HG03108 (cell line): ENCODE data around the gene CFB.
"Not testable (repeated sequence)": the region's sequence is repeated elsewhere in the genome, so short reads cannot be mapped to it uniquely, and the experiment has no call there.

Source experiments
- ATAC-seq: cut with Tn5 transposase; IDR thresholded peaks from one replicate; pipeline ENCODE4 v1.9.1; 2021; ENCODE audit warnings: moderate library complexity; ENCODE audit not compliant: unreplicated experiment

Gene CFB

DNA sequence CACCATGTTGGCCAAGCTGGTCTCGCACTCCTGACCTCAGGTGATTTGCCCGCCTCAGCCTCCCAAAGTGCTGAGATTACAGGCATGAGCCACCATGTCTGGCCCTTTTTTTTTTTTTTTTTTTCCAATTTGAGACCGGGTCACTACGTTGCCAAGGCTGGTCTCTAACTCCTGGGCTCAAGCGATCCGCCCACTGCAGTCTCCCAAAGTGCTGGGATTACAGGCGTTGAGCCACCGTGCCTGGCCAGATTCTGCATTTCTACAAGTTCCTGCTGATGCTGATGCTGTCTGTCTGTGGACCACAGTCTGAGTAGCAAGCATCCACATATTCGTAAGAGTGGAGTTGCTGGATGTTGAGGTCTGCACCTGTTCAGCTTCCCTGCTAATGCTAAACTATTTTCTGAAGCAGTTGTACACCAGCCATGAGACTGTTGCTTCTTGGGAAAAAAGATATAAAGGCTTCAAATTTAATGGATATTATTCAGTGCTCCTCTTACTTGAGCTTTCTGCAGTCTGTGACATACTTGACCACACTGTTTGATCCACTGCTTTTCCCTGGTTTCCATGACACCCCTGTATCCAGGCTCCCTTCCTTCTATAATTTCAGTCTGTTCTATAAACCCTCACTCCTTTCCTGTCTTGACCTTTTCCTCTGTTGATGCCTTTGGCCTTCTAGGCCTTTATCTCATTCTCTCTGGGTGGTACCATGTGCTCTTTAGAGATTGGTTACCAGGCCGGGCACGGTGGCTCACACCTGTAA is 33.9 kb upstream of the CFB start:
- ATAC-seq: no peak

DNA sequence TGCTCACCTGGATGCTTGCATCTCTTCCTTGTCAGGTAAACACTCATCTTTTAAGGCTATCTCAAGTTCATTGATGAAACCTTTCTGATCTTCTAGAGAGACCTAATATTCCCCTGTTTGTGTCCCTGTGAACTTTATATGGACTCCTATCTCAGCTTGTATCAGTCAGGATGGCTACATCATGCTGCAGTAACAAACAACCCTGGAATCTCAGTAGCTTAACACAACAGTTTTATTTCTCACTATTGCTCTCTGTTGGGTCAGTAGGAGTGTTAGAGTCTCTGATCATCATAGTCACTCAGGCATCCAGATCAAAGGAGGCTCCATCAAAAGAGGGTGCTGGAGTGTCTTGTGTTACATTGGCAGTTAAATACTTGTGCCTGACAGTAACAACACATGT is 30.5 kb upstream of the CFB start:
- no peak for ATAC-seq

DNA sequence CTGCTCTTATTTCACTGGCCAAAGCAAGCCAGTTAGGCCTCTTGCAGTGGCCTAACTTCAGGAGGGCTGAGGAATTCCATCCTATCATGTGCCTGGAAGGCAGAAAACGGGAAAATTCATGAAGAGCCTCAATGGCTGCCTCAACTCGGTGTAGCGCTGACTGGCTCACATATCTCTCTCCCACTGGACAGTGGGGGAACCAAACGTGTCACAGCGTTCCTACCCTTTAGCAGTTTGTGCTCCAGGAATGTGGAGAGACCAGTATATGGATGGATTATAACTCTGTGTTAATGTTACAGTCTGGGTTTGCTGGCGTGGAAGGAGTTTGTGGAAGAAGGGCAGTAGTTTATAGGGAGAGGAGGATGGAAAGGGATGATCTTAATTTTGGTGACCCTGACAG is 30.1 kb upstream of the CFB start:
- no peak for ATAC-seq

DNA sequence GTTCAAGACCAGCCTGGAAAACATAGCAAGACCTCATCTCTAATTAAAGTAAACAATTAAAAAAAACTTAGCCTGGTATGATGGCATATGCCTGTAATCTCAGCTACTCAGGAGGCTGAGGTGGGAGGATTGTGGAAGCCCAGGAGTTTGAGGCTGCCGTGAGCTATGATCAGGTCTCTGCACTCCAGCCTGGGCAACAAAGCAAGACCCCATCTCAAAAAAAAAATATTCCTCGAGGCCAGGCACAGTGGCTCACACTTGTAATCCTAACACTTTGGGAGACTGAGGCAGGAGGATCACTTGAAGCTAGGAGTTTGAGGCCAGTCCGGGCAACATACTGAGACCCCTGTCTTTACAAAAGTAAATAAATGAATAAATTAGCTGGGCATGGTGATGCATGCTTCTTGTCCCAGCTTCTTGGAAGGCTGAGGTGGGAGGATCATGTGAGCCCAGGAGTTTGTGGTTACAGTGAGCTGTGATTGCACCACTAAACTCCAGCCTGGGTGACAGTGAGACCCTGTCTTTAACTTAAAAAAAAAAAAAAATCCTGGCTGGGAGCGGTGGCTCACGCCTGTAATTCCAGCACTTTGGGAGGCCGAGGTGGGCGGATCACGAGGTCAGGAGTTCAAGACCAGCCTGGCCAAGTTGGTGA is 27.7 kb upstream of the CFB start:
- ATAC-seq: no peak

DNA sequence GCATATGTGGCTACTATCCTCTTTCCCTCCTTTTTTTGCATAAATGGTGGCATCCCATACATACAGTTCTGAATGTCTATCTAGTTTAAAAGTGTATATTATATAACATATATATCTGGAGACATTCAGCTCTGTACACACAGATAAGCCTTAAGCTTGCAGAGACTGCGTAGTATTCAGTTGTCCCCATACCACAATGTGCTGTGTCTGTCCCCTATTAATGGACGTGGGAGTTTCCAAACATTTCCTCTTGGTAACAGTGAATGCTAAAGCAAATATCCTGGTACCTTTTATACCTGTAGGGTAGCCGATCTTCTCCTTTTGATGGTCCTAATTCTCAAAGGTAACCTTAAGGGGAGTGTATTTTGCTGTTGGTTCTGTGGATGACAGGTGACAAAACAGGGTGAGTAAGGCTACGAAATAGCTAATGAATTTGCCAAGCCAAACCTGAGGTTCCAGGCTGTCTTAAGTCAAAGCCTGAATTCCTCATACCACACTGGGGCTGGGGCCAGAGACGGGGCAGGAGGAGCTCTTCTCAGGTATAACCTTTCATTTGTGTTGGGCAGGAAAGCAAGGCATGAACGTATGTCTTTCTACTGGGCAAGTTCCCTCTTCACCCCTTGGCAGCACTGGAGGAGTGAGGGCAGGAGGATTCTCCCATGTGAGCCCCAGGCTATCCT is 26.1 kb upstream of the CFB start:
- ATAC-seq: no peak

DNA sequence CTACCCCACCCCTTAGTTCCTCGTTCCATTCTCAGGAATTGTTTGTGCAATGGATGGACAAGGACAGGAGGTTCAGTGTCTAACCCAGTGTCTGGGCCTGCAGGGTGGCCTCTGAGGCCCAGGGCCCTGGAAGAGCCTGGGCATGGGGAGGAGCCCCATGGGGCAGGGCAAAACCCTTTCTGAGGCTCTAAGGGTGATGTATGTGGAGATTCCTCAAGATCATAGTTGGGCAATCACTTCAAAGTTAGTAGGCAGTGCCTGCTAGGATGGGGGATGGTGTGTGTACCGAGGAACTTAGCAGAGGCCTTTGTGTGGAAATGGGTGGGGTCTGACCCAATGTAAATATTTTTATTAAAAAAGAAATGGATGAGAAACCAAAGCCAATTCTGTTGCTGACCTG is 25.1 kb upstream of the CFB start:
- ATAC-seq: no peak

DNA sequence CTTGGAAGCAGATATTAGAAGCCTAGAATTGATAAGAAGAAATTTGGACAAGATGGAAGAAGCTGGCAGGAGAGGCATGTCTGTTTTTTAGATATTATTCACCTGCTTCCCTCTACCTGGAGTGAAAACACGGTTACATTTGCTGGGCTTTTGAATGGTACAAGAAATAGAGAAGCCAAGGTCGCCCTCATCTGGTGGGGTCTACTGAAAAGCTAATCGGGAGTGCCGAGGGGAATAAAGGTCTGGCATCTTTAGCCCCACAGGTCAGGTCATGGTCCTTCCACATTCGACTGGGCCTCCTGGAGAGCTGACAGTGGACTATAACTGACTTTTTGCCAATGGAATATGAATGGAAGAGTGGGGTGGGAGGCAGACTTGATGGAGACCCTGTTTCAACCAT is 23.0 kb upstream of the CFB start:
- ATAC-seq: no peak

DNA sequence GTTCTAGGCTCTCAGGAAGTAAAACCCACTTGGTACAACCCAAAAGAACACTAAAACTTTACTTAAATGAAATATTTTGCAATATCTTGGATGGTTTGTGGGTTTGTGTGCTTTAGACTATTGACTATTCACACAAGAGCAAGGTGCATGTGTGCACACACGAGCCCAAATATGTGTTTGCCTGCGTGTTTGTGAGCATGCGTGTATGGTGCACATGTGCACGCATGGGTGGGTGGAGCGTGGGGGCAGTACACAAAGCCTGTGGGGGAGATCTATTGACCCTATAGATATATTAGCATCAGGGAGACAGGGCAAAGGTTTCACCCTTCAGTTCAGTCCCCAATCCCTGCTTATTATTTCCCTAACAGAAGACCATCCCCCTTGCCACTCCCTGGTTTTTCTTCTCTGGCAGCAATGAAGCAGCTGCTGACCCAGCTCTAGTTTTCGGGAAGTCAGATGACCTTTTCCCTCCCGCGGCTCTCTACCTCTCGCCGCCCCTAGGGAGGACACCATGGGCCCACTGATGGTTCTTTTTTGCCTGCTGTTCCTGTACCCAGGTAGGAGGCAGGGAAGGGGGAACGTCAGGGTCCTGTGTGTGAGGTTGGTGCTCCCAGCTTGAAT is 18.5 kb upstream of the CFB start, which contains the start of gene C2:
Gene C2, plus strand, starts transcription at position 476 of the 621 bp plus-strand sequence. Its CDS starts 36 bp downstream, at position 512.
- ATAC-seq: no peak

DNA sequence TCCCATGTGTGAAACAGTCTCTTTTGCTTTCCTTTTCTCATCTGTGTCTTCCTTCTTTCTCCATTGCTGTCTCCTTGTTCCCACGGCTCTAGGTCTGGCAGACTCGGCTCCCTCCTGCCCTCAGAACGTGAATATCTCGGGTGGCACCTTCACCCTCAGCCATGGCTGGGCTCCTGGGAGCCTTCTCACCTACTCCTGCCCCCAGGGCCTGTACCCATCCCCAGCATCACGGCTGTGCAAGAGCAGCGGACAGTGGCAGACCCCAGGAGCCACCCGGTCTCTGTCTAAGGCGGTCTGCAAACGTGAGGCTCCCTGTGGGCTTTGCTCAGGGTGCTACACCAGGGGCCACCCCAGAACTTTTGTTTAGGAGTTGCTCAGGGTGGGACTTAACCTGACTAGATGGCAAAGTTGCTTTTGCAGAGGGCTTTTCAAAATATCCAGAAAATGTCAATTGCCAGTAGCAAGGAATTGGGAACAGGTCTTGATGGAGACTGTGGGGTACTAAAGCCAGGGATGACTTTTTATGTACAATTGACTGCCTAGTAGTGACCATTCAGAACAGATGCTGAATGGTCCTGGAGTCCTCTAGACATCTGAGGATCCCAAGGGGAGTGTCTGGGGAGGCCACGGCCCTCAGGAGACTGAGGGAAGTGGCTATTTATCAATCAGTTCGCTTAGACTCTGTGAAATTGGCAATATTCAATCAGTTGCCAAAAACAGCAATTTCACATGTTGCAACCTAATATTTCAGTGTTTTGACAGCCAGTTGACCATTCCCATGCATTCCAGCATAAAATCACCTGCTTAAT is 17.8 kb upstream of the CFB start:
- no peak for ATAC-seq

DNA sequence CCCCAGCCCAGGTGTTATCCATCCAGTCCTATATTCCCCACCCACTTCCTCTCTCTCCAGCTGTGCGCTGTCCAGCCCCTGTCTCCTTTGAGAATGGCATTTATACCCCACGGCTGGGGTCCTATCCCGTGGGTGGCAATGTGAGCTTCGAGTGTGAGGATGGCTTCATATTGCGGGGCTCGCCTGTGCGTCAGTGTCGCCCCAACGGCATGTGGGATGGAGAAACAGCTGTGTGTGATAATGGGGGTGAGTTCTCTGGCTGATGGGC is 17.3 kb upstream of the CFB start:
- ATAC-seq: no peak

DNA sequence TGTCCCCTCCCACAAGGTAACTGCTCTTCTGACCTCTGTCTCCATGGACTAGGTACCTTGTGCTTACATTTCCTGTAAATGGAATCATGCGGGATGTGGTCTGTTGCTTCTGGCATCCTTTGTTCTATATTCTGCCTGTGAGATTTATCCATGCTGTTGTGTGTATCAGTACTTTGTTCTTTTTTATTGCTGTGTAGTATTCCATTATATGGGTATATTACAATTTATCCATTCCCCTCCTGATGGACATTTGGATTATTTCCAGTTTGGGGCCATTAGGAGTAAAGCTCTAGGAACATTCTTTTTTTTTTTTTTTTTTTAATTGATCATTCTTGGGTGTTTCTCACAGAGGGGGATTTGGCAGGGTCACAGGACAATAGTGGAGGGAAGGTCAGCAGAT is 14.9 kb upstream of the CFB start:
- ATAC-seq: no peak

DNA sequence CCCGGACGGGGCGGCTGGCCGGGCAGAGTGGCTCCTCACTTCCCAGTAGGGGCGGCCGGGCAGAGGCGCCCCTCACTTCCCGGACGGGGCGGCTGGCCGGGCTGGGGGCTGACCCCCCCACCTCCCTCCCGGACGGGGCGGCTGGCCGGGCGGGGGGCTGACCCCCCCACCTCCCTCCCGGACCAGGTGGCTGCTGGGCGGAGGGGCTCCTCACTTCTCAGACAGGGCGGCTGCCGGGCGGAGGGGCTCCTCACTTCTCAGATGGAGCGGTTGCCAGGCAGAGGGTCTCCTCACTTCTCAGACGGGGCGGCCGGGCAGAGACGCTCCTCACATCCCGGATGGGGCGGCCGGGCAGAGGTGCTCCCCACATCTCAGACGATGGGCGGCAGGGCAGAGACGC is 13.8 kb upstream of the CFB start:
- ATAC-seq: not testable (repeated sequence)

DNA sequence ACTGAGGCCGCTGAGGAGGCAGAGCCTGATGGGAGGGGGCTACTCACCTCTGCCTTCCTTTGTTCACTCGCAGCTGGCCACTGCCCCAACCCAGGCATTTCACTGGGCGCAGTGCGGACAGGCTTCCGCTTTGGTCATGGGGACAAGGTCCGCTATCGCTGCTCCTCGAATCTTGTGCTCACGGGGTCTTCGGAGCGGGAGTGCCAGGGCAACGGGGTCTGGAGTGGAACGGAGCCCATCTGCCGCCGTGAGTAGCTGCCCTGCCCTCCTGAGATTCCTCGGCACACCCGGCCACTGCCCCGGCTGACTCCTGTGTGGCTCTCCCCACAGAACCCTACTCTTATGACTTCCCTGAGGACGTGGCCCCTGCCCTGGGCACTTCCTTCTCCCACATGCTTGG is 12.4 kb upstream of the CFB start:
- ATAC-seq: no peak

DNA sequence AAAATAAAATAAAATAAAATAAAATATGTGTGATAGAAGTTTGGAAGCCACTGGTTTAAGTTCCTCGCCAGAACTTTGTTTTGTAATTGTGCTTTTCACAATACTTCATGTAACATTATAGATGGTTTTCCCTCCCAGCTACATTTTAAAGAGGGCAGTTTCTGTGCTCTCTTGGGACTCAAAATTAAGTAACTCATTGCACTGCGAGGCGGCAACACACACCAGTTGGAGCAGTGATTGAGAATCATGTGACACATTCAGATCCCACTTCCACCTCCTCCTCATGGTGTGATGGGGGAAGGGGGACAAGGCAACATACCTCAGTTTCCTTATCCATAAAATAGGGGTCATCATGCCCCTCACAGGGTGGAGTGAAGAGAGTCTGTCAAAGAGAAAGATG is 10.9 kb upstream of the CFB start:
- ATAC-seq: no peak

DNA sequence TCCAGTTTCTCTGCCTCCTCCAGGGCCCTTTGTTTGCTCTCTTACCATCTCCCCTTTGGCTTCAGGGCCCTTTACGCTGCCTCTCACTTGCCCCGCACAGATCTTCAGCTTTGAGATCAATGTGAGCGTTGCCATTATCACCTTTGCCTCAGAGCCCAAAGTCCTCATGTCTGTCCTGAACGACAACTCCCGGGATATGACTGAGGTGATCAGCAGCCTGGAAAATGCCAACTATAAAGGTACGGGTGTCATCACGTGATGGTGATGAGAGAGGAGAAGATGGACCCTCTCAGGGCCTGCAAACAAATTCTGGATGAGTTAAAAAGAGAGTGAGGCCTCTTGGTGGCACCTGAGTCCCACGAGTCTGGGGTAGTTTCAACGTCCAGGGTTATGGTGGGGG is 10.1 kb upstream of the CFB start:
- no peak for ATAC-seq

DNA sequence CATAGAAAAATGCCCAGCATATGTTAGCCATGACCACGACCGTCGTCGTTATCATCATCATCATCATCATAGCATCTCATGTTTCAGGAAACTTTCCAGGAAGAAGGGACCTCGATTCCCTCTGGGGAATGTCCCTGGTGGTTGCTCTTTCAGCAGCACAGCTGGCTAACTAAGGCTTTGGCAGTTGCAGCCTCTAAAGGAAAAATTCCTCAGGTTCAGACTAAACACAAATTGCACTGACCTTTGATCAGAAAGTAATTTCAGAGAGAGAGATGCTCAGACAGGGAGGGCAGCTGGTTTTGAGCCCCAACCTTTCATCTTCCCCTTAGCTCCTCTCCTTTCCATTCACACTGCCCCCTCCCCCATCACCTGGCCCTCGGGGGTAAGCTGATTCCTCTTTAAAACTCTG is 5.6 kb upstream of the CFB start:
- ATAC-seq: no peak

DNA sequence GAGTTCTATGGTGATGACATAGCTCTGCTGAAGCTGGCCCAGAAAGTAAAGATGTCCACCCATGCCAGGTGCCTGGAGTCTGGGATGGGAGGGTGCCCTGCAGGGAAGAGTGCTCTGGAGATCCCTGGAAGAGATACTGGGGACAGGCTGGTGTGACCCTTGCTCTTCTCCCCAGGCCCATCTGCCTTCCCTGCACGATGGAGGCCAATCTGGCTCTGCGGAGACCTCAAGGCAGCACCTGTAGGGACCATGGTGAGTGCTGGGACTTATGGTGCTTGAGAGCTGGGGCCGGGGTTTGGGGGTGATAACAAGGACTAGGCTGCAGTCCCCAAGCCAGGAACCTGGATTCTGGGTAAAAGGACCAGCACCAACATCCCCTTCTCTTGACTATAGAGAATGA is 2.2 kb upstream of the CFB start:
- ATAC-seq: no peak

DNA sequence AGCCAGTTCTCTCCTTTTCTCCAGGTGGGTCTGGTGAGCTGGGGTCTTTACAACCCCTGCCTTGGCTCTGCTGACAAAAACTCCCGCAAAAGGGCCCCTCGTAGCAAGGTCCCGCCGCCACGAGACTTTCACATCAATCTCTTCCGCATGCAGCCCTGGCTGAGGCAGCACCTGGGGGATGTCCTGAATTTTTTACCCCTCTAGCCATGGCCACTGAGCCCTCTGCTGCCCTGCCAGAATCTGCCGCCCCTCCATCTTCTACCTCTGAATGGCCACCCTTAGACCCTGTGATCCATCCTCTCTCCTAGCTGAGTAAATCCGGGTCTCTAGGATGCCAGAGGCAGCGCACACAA is 765 bp upstream of the CFB start:
- ATAC-seq: no peak

DNA sequence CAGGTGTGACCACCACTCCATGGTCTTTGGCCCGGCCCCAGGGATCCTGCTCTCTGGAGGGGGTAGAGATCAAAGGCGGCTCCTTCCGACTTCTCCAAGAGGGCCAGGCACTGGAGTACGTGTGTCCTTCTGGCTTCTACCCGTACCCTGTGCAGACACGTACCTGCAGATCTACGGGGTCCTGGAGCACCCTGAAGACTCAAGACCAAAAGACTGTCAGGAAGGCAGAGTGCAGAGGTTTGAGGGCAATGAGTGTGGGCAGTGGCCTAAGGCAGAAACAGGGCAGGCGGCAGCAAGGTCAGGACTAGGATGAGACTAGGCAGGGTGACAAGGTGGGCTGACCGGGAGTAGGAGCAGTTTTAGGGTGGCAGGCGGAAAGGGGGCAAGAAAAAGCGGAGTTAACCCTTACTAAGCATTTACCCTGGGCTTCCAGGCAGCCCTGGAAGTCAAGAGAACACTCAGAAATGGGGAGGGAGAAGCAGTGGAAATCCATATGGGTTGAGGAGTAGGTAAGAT is 533 bp downstream of the CFB start:
- ATAC-seq: no peak

DNA sequence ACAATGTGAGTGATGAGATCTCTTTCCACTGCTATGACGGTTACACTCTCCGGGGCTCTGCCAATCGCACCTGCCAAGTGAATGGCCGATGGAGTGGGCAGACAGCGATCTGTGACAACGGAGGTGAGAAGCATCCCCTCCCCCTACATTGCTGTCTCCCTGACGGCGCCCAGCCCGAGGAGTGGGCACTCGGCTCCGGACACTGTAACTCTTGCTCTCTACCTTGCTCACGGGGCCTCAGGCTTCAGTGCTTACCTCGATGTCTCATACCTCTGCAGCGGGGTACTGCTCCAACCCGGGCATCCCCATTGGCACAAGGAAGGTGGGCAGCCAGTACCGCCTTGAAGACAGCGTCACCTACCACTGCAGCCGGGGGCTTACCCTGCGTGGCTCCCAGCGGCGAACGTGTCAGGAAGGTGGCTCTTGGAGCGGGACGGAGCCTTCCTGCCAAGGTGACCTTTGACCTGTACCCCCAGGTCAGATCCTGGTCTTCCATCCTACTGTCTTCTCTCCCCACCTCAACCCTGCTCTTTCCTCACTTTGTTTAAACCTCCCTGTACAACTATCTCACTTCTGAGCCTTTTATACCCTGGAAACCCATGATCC is 1.3 kb downstream of the CFB start:
- no peak for ATAC-seq

DNA sequence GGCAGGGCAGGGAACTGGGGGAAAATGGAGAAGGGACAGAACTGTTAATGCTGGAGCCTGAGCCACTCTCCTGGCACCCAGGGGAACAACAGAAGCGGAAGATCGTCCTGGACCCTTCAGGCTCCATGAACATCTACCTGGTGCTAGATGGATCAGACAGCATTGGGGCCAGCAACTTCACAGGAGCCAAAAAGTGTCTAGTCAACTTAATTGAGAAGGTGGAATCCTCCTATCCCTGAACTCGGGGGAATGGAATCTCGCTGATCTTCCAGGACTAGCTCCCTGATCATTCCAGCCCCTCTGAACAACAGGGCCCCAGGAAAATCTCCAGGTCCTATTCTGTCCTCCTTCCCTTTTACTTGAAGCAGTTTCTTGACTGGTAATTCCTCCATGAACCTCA is 2.0 kb downstream of the CFB start:
- ATAC-seq: no peak
